ENCODE data around the gene PDK2.

GRCh38 chr17:50056961-50057330 is 38.2 kb upstream of the PDK2 start:
- TF ChIP-seq CTCF (IDR thresholded peaks at IDR 0.05; ENCODE audit: low read length): no peak
- no peak for TF ChIP-seq EZH2phosphoT487 (IDR thresholded peaks at IDR 0.05; ENCODE audit: low read length)
- TF ChIP-seq EZH2 (optimal IDR thresholded peaks at IDR 0.05; ENCODE audit: low read depth, low read length): no peak
